Measurements from ENCODE around the gene LRFN3. TPM values are rescaled to one million over a fixed set of nuclear protein-coding genes. Genes with fewer than 3 reads are reported as not detected.

The LRFN3 gene
- 10.4 and 19.8 TPM in 2 replicates for total RNA-seq

GRCh38 chr19:35935911-35936737 lies at the start of gene LRFN3:
Gene LRFN3 (plus strand): TSS chr19:35936374. CDS start chr19:35939426, 3,052 bp downstream.

GRCh38 chr19:35901854-35902661 lies 34.1 kb upstream of the LRFN3 start, which contains the start of gene HCST:
Gene HCST (plus strand): TSS chr19:35902529. CDS start chr19:35902594, 65 bp downstream.

GRCh38 chr19:35908010-35908441 lies 28.1 kb upstream of the LRFN3 start, which contains the start of gene TYROBP:
Gene TYROBP (minus strand): TSS chr19:35908295. CDS start chr19:35908228, 67 bp downstream.

Other genes with a start within 250 kb of the LRFN3 start
- not detected in 2 replicates for gene ZBTB32, start 231.8 kb upstream of the LRFN3 start, total RNA-seq
- 10.9 and 17.2 TPM in 2 replicates for gene KMT2B, start 218.4 kb upstream of the LRFN3 start, total RNA-seq
- gene IGFLR1, start 193.9 kb upstream of the LRFN3 start, total RNA-seq, result 4.7 and 8.3 TPM in 2 replicates
- 5.4 and 9.0 TPM in 2 replicates for gene U2AF1L4, start 191.0 kb upstream of the LRFN3 start, total RNA-seq
- gene PSENEN, start 190.7 kb upstream of the LRFN3 start, total RNA-seq, result 61.4 and 72.5 TPM in 2 replicates
- gene LIN37, start 187.8 kb upstream of the LRFN3 start, total RNA-seq, result 7.6 and 11.9 TPM in 2 replicates
- gene HSPB6, start 179.3 kb upstream of the LRFN3 start, total RNA-seq, result 2.3 and 6.8 TPM in 2 replicates
- 13.4 and 22.7 TPM in 2 replicates for gene PROSER3, start 178.2 kb upstream of the LRFN3 start, total RNA-seq
- 8.4 and 14.8 TPM in 2 replicates for gene ARHGAP33, start 160.8 kb upstream of the LRFN3 start, total RNA-seq
- not detected in 2 replicates for gene PRODH2, start 123.5 kb upstream of the LRFN3 start, total RNA-seq
- 0.13 TPM in 1 of 2 replicates, not detected in the other for gene NPHS1, start 83.9 kb upstream of the LRFN3 start, total RNA-seq
- gene KIRREL2, start 79.5 kb upstream of the LRFN3 start, total RNA-seq, result under 0.01 and 0.16 TPM in 2 replicates
- gene APLP1, start 67.8 kb upstream of the LRFN3 start, total RNA-seq, result 9.8 and 33.7 TPM in 2 replicates
- gene NFKBID, start 35.8 kb upstream of the LRFN3 start, total RNA-seq, result 2.9 and 7.6 TPM in 2 replicates
- gene HCST, start 33.8 kb upstream of the LRFN3 start, total RNA-seq, result 0.38 TPM in 1 of 2 replicates, not detected in the other
- gene TYROBP, start 28.1 kb upstream of the LRFN3 start, total RNA-seq, result not detected in 2 replicates
- 24.4 and 26.4 TPM in 2 replicates for gene SDHAF1, start 58.8 kb downstream of the LRFN3 start, total RNA-seq
- gene SYNE4, start 72.4 kb downstream of the LRFN3 start, total RNA-seq, result 0.81 and 3.4 TPM in 2 replicates
- 22.9 and 33.4 TPM in 2 replicates for gene ALKBH6, start 77.8 kb downstream of the LRFN3 start, total RNA-seq
- 2.6 and 31.9 TPM in 2 replicates for gene CLIP3, start 96.5 kb downstream of the LRFN3 start, total RNA-seq
- 4.4 and 15.3 TPM in 2 replicates for gene THAP8, start 117.9 kb downstream of the LRFN3 start, total RNA-seq
- gene WDR62, start 118.5 kb downstream of the LRFN3 start, total RNA-seq, result 1.8 and 22.5 TPM in 2 replicates
- gene OVOL3, start 174.8 kb downstream of the LRFN3 start, total RNA-seq, result not detected in 2 replicates
- gene POLR2I, start 178.5 kb downstream of the LRFN3 start, total RNA-seq, result 106 and 123 TPM in 2 replicates
- 291 and 344 TPM in 2 replicates for gene TBCB, start 179.1 kb downstream of the LRFN3 start, total RNA-seq
- gene CAPNS1, start 203.7 kb downstream of the LRFN3 start, total RNA-seq, result 323 and 352 TPM in 2 replicates
- gene COX7A1, start 216.1 kb downstream of the LRFN3 start, total RNA-seq, result 0.76 and 1.6 TPM in 2 replicates

Measured in mesangial cell (primary cell).